A673 (cell line): ENCODE data around the gene DMD. TPM values are rescaled to one million over a fixed set of nuclear protein-coding genes. Genes with fewer than 3 reads are reported as not detected.

Source experiments
- BruUV-seq: library from RNA; stranded (reverse); fragments of 400-500 nt; replicated peaks from 2 replicates; lab custom pipeline; 2021; lab: Mats Ljungman, UMichigan
- CTCF ChIA-PET: fragments of 300-600 bp; sonication (Branson Sonifier 250); formaldehyde crosslinking; loops from one replicate; lab custom pipeline; 2022; ENCODE audit warnings: antibody characterized with exemption; lab: Charles Lee
- POLR2A ChIA-PET: fragments of 300-600 bp; sonication (Branson Sonifier 250); formaldehyde crosslinking; loops from one replicate; lab custom pipeline; 2022; ENCODE audit warnings: antibody characterized with exemption; ENCODE audit not compliant: low non-redundant PET; lab: Charles Lee
- DNase-seq: peaks from one replicate; pipeline ENCODE4 v3.0.0-alpha.2; 2015; ENCODE audit warnings: low spot score
- H3K27ac ChIP-seq: fragments of 200-600 bp; sonication (generic); 2 replicates; pipeline ENCODE4 v1.5.1; 2016; ENCODE audit warnings: mixed run types, low read depth, mild to moderate bottlenecking, mixed read lengths, antibody characterized with exemption, low read length; ENCODE audit not compliant: poor library complexity, severe bottlenecking
- H3K27me3 ChIP-seq: fragments of 200-600 bp; sonication (generic); replicated peaks from 2 replicates; pipeline ENCODE4 v1.6.1; 2017; ENCODE audit warnings: mixed run types, low read depth, mild to moderate bottlenecking, mixed read lengths, antibody characterized with exemption, low read length; ENCODE audit not compliant: insufficient read depth, poor library complexity
- H3K36me3 ChIP-seq: fragments of 200-600 bp; sonication (generic); 2 replicates; pipeline ENCODE4 v1.6.1; 2016; ENCODE audit warnings: mixed run types, mild to moderate bottlenecking, mixed read lengths, antibody characterized with exemption, low read length; ENCODE audit not compliant: insufficient read depth, poor library complexity, severe bottlenecking
- H3K4me1 ChIP-seq: fragments of 200-600 bp; sonication (generic); 2 replicates; pipeline ENCODE4 v1.6.1; 2017; ENCODE audit warnings: mixed run types, mild to moderate bottlenecking, mixed read lengths, antibody characterized with exemption, low read length; ENCODE audit not compliant: insufficient read depth, poor library complexity, severe bottlenecking
- H3K4me3 ChIP-seq: fragments of 200-600 bp; sonication (generic); 2 replicates; pipeline ENCODE4 v1.5.1; 2016; ENCODE audit warnings: low read depth, mixed run types, mild to moderate bottlenecking, mixed read lengths, low read length; ENCODE audit not compliant: poor library complexity, severe bottlenecking
- H3K9me3 ChIP-seq: fragments of 200-600 bp; sonication (generic); 2 replicates; pipeline ENCODE4 v1.6.1; 2016; ENCODE audit warnings: mixed run types, low read depth, mild to moderate bottlenecking, mixed read lengths, antibody characterized with exemption, low read length; ENCODE audit not compliant: poor library complexity, severe bottlenecking
- EZH2 ChIP-seq: fragments of 200-600 bp; sonication (generic); IDR thresholded peaks from 2 replicates; pipeline ENCODE4 v1.6.1; 2017; ENCODE audit warnings: borderline replicate concordance, low read depth, mild to moderate bottlenecking, mixed read lengths, antibody characterized with exemption, low read length; ENCODE audit not compliant: poor library complexity, severe bottlenecking
- intact Hi-C: fragments of 100-400 bp; cut with micrococcal nuclease; formaldehyde crosslinking; loops from one replicate; pipeline ENCODE4 v1.10.0; 2022; ENCODE audit not compliant: unreplicated experiment
- total RNA-seq: library from RNA; stranded (reverse); gene quantifications from 2 replicates; pipeline ENCODE4 v1.2.3, GENCODE V29; 2021
- TF ChIP-seq, protein P1 (sequence below): fragments of 300-800, 200-600 bp; sonication (generic); conservative IDR thresholded peaks from 2 replicates; pipeline ENCODE4 v1.5.1; 2017; ENCODE audit warnings: low read depth, mild to moderate bottlenecking, antibody characterized with exemption, low read length, moderate library complexity, mixed read lengths

DMD gene
- total RNA-seq, 1 experiment from 2014 or later: 5.4 TPM

DNA sequence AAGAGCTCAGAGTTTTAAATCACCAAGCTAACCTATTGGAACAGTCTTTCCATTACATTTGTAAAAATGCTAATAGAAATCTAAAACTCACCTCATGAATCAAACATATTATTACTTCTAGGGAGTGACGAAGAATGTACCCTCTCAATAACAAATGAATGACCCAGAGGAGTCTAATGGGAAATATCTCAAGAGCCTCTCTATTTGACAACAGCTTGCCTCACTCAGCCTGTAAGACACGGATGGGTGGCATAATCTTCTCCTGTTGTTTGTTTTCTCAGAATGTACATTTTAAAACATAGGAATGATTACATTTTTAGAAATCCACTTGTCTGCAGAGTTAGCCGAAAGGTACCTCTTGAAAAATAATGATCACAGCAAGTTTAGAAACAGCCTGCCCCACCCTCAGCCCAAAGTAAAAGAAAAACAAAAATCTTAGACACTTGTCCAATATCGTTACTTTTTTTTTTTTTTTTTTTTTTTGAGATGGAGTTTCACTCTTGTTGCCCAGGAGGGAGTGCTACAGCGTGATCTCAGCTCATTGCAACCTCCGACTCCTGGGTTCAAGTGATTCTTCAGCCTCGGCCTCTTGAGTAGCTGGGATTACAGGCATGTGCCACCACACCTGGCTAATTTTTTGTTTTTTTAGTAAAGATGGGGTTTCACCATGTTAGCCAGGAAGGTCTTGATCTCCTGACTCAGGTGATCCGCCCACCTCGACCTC is 1955.9 kb downstream of the DMD start:
- Histone ChIP-seq H3K9me3 (no peaks in the 10 kb centered on the region), H3K36me3 (no peaks in the 10 kb centered on the region), H3K4me1 (no peaks in the 10 kb centered on the region), H3K27me3 (no peaks in the 10 kb centered on the region), H3K27ac (no peak overlapping the region), H3K4me3 (no peak overlapping the region)
- CTCF ChIA-PET: no interaction called here
- POLR2A ChIA-PET: no interaction called here
- intact Hi-C loops: no loop called here
- no TSS peak for BruUV-seq
- no peak for DNase-seq
- TF ChIP-seq, protein P1, sequence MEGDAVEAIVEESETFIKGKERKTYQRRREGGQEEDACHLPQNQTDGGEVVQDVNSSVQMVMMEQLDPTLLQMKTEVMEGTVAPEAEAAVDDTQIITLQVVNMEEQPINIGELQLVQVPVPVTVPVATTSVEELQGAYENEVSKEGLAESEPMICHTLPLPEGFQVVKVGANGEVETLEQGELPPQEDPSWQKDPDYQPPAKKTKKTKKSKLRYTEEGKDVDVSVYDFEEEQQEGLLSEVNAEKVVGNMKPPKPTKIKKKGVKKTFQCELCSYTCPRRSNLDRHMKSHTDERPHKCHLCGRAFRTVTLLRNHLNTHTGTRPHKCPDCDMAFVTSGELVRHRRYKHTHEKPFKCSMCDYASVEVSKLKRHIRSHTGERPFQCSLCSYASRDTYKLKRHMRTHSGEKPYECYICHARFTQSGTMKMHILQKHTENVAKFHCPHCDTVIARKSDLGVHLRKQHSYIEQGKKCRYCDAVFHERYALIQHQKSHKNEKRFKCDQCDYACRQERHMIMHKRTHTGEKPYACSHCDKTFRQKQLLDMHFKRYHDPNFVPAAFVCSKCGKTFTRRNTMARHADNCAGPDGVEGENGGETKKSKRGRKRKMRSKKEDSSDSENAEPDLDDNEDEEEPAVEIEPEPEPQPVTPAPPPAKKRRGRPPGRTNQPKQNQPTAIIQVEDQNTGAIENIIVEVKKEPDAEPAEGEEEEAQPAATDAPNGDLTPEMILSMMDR: no peak

- Histone ChIP-seq H3K4me1 (no peaks in the 10 kb centered on the region), H3K27me3 (no peaks in the 10 kb centered on the region), H3K36me3 (no peaks in the 10 kb centered on the region), H3K9me3 (no peaks in the 10 kb centered on the region), H3K27ac (no peak overlapping the region), H3K4me3 (no peak overlapping the region)
- intact Hi-C loops: no loop called here
- no peak for DNase-seq
- TF ChIP-seq, protein P1: no peak
- TF ChIP-seq EZH2: no peak
- ChIA-PET POLR2A (no interaction called here), CTCF (no interaction called here)
- BruUV-seq: no TSS peak
Measured at GRCh38 chrX:31252133-31252532, 1959.2 kb downstream of the DMD start.

GRCh38 chrX:31251336-31251735 is 1960.0 kb downstream of the DMD start:
- CTCF ChIA-PET: no interaction called here
- DNase-seq: no peak

More at GRCh38 chrX:31251336-31251735, 1960.0 kb downstream of the DMD start:
- Histone ChIP-seq H3K36me3 (no peaks in the 10 kb centered on the region), H3K27me3 (no peaks in the 10 kb centered on the region), H3K4me1 (no peaks in the 10 kb centered on the region), H3K4me3 (no peak overlapping the region), H3K9me3 (no peaks in the 10 kb centered on the region), H3K27ac (no peak overlapping the region)
- POLR2A ChIA-PET: no interaction called here
- intact Hi-C loops: no loop called here
- no peak for TF ChIP-seq EZH2
- TF ChIP-seq, protein P1: no peak
- BruUV-seq: no TSS peak
